Osteoblast (primary cell): ENCODE measurements around the gene GIPC2. TPM values are rescaled to one million over a fixed set of nuclear protein-coding genes. Genes with fewer than 3 reads are reported as not detected.

ENCODE experiments used
- DNase-seq: peaks from one replicate; pipeline ENCODE4 v3.0.0; 2011; ENCODE audit warnings: low spot score, mixed read lengths; ENCODE audit not compliant: insufficient read length; ENCODE audit errors: missing footprints
- H2AFZ ChIP-seq: 2 replicates; pipeline ENCODE4 v1.6.0; 2011; ENCODE audit warnings: mild to moderate bottlenecking, low read length
- H3K27ac ChIP-seq: 2 replicates; pipeline ENCODE4 v1.5.1; 2011; ENCODE audit warnings: mild to moderate bottlenecking, low read depth, low read length, moderate library complexity
- H3K27me3 ChIP-seq: 2 replicates; pipeline ENCODE4 v1.6.0; 2012; ENCODE audit warnings: mild to moderate bottlenecking, control low read depth, inconsistent platforms, low read length, moderate library complexity; ENCODE audit not compliant: insufficient read depth
- H3K36me3 ChIP-seq: 2 replicates; pipeline ENCODE4 v1.5.1; 2011; ENCODE audit warnings: mild to moderate bottlenecking, low read length, control low read depth, moderate library complexity; ENCODE audit not compliant: insufficient read depth
- H3K4me1 ChIP-seq: 2 replicates; pipeline ENCODE4 v1.5.1; 2011; ENCODE audit warnings: mild to moderate bottlenecking, low read length, control low read depth, moderate library complexity; ENCODE audit not compliant: insufficient read depth
- H3K4me2 ChIP-seq: 2 replicates; pipeline ENCODE4 v1.6.0; 2011; ENCODE audit warnings: mild to moderate bottlenecking, low read length; ENCODE audit not compliant: insufficient read depth
- H3K4me3 ChIP-seq: fragments of 200-600 bp; sonication (generic); 3 replicates; pipeline ENCODE4 v1.5.1; 2012; ENCODE audit warnings: mild to moderate bottlenecking, low read length, inconsistent platforms; ENCODE audit not compliant: insufficient read depth
- H3K79me2 ChIP-seq: 2 replicates; pipeline ENCODE4 v1.6.0; 2012; ENCODE audit warnings: mild to moderate bottlenecking, low read length, control low read depth, inconsistent platforms; ENCODE audit not compliant: insufficient read depth
- H3K9me3 ChIP-seq: 2 replicates; pipeline ENCODE4 v1.5.1; 2011; ENCODE audit warnings: low read depth, low read length, control low read depth
- H4K20me1 ChIP-seq: 2 replicates; pipeline ENCODE4 v1.6.0; 2012; ENCODE audit warnings: mild to moderate bottlenecking, low read length, control low read depth; ENCODE audit not compliant: insufficient read depth
- CTCF ChIP-seq: IDR thresholded peaks from 2 replicates; pipeline ENCODE4 v1.5.1; 2011; ENCODE audit warnings: mild to moderate bottlenecking, low read depth, low read length, moderate library complexity; ENCODE audit errors: extremely low read depth
- total RNA-seq: library from RNA; depleted of rRNA; stranded (reverse); fragments of >200 nt; gene quantifications from 2 replicates; pipeline ENCODE4 v1.2.3, GENCODE V29; 2012

The GIPC2 gene
- total RNA-seq, 1 donor = 0.36 TPM

- no peak overlapping the region for H3K27ac ChIP-seq
- no peak overlapping the region for H3K4me2 ChIP-seq
- H3K4me1 ChIP-seq = peaks cover 2% of the 10 kb centered on the region
- no peak for TF ChIP-seq CTCF
- H3K79me2 ChIP-seq = no peaks in the 10 kb centered on the region
- H2AFZ ChIP-seq = no peak overlapping the region
- no peaks in the 10 kb centered on the region for H3K36me3 ChIP-seq
- DNase-seq = no peak
- no peak overlapping the region for H3K4me3 ChIP-seq
- no peaks in the 10 kb centered on the region for H4K20me1 ChIP-seq
- no peaks in the 10 kb centered on the region for H3K27me3 ChIP-seq
- H3K9me3 ChIP-seq = no peaks in the 10 kb centered on the region
Measured at GRCh38 chr1:78038071-78038470, 7.7 kb upstream of the GIPC2 start.

- H3K4me2 ChIP-seq = no peak overlapping the region
Measured at GRCh38 chr1:78038491-78038939, 7.3 kb upstream of the GIPC2 start.

GRCh38 chr1:78040484-78041089, 5.2 kb upstream of the GIPC2 start:
- H3K79me2 ChIP-seq = no peaks in the 10 kb centered on the region
- H3K36me3 ChIP-seq = no peaks in the 10 kb centered on the region
- no peaks in the 10 kb centered on the region for H4K20me1 ChIP-seq
- H3K4me2 ChIP-seq = peak overlapping the region; percentile 27
- H3K27ac ChIP-seq = no peak overlapping the region
- H2AFZ ChIP-seq = no peak overlapping the region
- TF ChIP-seq CTCF = no peak
- H3K27me3 ChIP-seq = peaks cover 4% of the 10 kb centered on the region
- peaks cover 2% of the 10 kb centered on the region for H3K4me1 ChIP-seq
- no peak for DNase-seq
- H3K9me3 ChIP-seq = no peaks in the 10 kb centered on the region
- H3K4me3 ChIP-seq = no peak overlapping the region

More at GRCh38 chr1:78038491-78038939, 7.3 kb upstream of the GIPC2 start:
- Histone ChIP-seq H4K20me1 (no peaks in the 10 kb centered on the region), H3K9me3 (no peaks in the 10 kb centered on the region), H3K36me3 (no peaks in the 10 kb centered on the region), H3K4me1 (peaks cover 2% of the 10 kb centered on the region), H3K4me3 (no peak overlapping the region), H3K79me2 (no peaks in the 10 kb centered on the region), H3K27me3 (no peaks in the 10 kb centered on the region), H2AFZ (no peak overlapping the region), H3K27ac (no peak overlapping the region)
- TF ChIP-seq CTCF = no peak
- DNase-seq = peak; percentile 75

GRCh38 chr1:78043436-78043835, 2.3 kb upstream of the GIPC2 start:
- Histone ChIP-seq H3K9me3 (no peaks in the 10 kb centered on the region), H3K4me3 (no peak overlapping the region), H3K4me2 (no peak overlapping the region), H3K36me3 (no peaks in the 10 kb centered on the region), H3K27ac (no peak overlapping the region), H3K4me1 (peaks cover 5% of the 10 kb centered on the region), H3K79me2 (no peaks in the 10 kb centered on the region), H4K20me1 (no peaks in the 10 kb centered on the region), H2AFZ (no peak overlapping the region), H3K27me3 (peaks cover 5% of the 10 kb centered on the region)
- no peak for TF ChIP-seq CTCF
- DNase-seq = peak; percentile 43
